ENCODE results near the gene GYPC.

The GYPC gene

GRCh38 chr2:126696644-126697520 lies 40.9 kb downstream of the GYPC start:
- H3K27me3 ChIP-seq (ENCODE audit: insufficient read depth, poor library complexity, severe bottlenecking): no peaks in the 10 kb centered on the region
- TF ChIP-seq CTCF (IDR thresholded peaks at IDR 0.05; ENCODE audit: insufficient read depth, low read length): no peak
- TF ChIP-seq GABPA (IDR thresholded peaks at IDR 0.05; ENCODE audit: low read depth): no peak
- TF ChIP-seq POLR2AphosphoS5 (IDR thresholded peaks at IDR 0.05; ENCODE audit: low read depth): no peak
- no peak for TF ChIP-seq SPI1 (IDR thresholded peaks at IDR 0.05; ENCODE audit: borderline replicate concordance, low read depth)
- H3K27ac ChIP-seq (replicated peaks): no peak overlapping the region
- H3K4me3 ChIP-seq (replicated peaks; ENCODE audit: insufficient read depth, low read length): no peak overlapping the region
- DNase-seq (ENCODE audit: low read depth in 1 of 2, low spot score in 1 of 2): no peak

GRCh38 chr2:126698376-126698775 lies 42.4 kb downstream of the GYPC start:
- Histone ChIP-seq H3K27ac (replicated peaks) (no peak overlapping the region), H3K27me3 (ENCODE audit: insufficient read depth, poor library complexity, severe bottlenecking) (no peaks in the 10 kb centered on the region), H3K4me3 (replicated peaks; ENCODE audit: insufficient read depth, low read length) (no peak overlapping the region)
- TF ChIP-seq REST (IDR thresholded peaks at IDR 0.05; ENCODE audit: insufficient replicate concordance, low read depth) (no peak), SPI1 (IDR thresholded peaks at IDR 0.05; ENCODE audit: borderline replicate concordance, low read depth) (no peak), CTCF (IDR thresholded peaks at IDR 0.05; ENCODE audit: insufficient read depth, low read length) (no peak), POLR2AphosphoS5 (IDR thresholded peaks at IDR 0.05; ENCODE audit: low read depth) (no peak), GABPA (IDR thresholded peaks at IDR 0.05; ENCODE audit: low read depth) (no peak)
- DNase-seq (ENCODE audit: low read depth in 1 of 2, low spot score in 1 of 2): no peak

GRCh38 chr2:126699018-126699417 lies 43.1 kb downstream of the GYPC start:
- no peak overlapping the region for H3K27ac ChIP-seq (replicated peaks)
- H3K27me3 ChIP-seq (ENCODE audit: insufficient read depth, poor library complexity, severe bottlenecking): no peaks in the 10 kb centered on the region
- DNase-seq (ENCODE audit: low read depth in 1 of 2, low spot score in 1 of 2): no peak
- TF ChIP-seq POLR2AphosphoS5 (IDR thresholded peaks at IDR 0.05; ENCODE audit: low read depth): no peak
- no peak for TF ChIP-seq GABPA (IDR thresholded peaks at IDR 0.05; ENCODE audit: low read depth)
- TF ChIP-seq SPI1 (IDR thresholded peaks at IDR 0.05; ENCODE audit: borderline replicate concordance, low read depth): no peak
- no peak for TF ChIP-seq REST (IDR thresholded peaks at IDR 0.05; ENCODE audit: insufficient replicate concordance, low read depth)
- no peak for TF ChIP-seq CTCF (IDR thresholded peaks at IDR 0.05; ENCODE audit: insufficient read depth, low read length)
- H3K4me3 ChIP-seq (replicated peaks; ENCODE audit: insufficient read depth, low read length): no peak overlapping the region
